ENCODE data around the gene FAM161B. TPM values are rescaled to one million over a fixed set of nuclear protein-coding genes. Genes with fewer than 3 reads are reported as not detected.

FAM161B gene
- total and polyA plus RNA-seq, 2 of the 8 experiments (the other 6 are each of a cell fraction or from before 2014, with no cell fraction given) = 0.14 to 0.32 TPM

DNA sequence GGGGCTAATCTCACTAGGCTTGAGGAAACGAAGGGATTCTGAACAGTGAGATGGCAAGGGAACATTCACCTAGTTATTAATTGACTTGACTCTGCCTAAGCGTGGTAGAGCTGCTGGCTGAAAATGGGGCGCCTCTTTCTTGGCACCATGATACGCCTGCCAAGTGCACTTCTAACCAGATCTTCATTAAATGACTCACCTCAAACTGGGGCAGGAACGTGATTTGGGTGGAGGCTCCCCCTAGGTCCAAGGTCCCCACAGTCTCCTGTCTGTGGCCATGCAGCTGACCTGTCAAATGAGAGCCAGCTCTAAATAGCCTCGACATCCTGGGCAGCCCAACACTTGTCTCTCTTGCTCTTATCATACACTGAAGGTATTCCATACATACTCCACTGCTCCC, 26.2 kb upstream of the FAM161B start:
- H3K23me2 ChIP-seq (ENCODE audit: low read depth, low read length) = no peaks in the 10 kb centered on the region
- no peak overlapping the region for H3K27ac ChIP-seq (ENCODE audit: low read depth, low read length)
- H3K9me3 ChIP-seq (ENCODE audit: insufficient read depth in 2 of 2, low read depth in 1 of 2, low read length in 1 of 2) = no peaks in the 10 kb centered on the region
- ChIA-PET POLR2A (ENCODE audit: partially characterized antibody) (interaction anchor here (0.6 kb wide), 1 partner anchor 24 kb away, joined by 3 read pairs; no protein-coding TSS in a partner anchor), CTCF (ENCODE audit: partially characterized antibody) (interaction anchor here (0.9 kb wide), 1 partner anchor 48 kb away, joined by 3 read pairs; no protein-coding TSS in a partner anchor)
- H3K18ac ChIP-seq (ENCODE audit: extremely low read depth, low read length) = no peak overlapping the region
- H2BK5ac ChIP-seq (ENCODE audit: low read depth, low read length) = no peak overlapping the region
- no peak overlapping the region for H2BK15ac ChIP-seq (ENCODE audit: low read length)
- no peak overlapping the region for H2AFZ ChIP-seq (ENCODE audit: low read length)
- H3K36me3 ChIP-seq (ENCODE audit: control insufficient read depth in 2 of 4, insufficient read depth in 4 of 4, low read length in 3 of 4) = no peaks in the 10 kb centered on the region
- H2BK20ac ChIP-seq (ENCODE audit: low read length) = no peak overlapping the region
- DNase-seq (ENCODE audit: low read depth in 1 of 2, low spot score in 2 of 2) = no peak
- no peak overlapping the region for H3K4ac ChIP-seq (replicated peaks; ENCODE audit: insufficient read length, low read depth, low read length)
- H3K9ac ChIP-seq (replicated peaks in 1 of 4; ENCODE audit: extremely low read depth in 1 of 4, low read depth in 3 of 4, low read length in 3 of 4) = no peak overlapping the region
- no peaks in the 10 kb centered on the region for H3K79me1 ChIP-seq (ENCODE audit: low read depth, low read length)
- no peak overlapping the region for H3K4me3 ChIP-seq (ENCODE audit: extremely low read depth in 1 of 4, insufficient read depth in 2 of 4, low read depth in 3 of 4, low read length in 4 of 4)
- FAIRE-seq = no peak
- peaks cover 0 to 1% of the 10 kb centered on the region in 2 experiments for H4K20me1 ChIP-seq (replicated peaks in 1 of 2; ENCODE audit: control insufficient read depth in 1 of 2, insufficient read depth in 2 of 2, low read length in 2 of 2)
- no peaks in the 10 kb centered on the region for H3K79me2 ChIP-seq (ENCODE audit: control insufficient read depth in 1 of 2, insufficient read depth in 2 of 2, low read length in 2 of 2)
- no peak overlapping the region for H2AK5ac ChIP-seq (ENCODE audit: low read depth, low read length)
- H3K14ac ChIP-seq (ENCODE audit: insufficient read length) = no peak overlapping the region
- WGBS, 2 experiments (ENCODE audit: extremely low coverage in 1 of 2, insufficient coverage in 1 of 2, insufficient read length in 1 of 2, insufficient replicate concordance in 2 of 2, low coverage in 1 of 2, low lambda C conversion rate in 2 of 2, missing lambda C conversion rate in 1 of 2) = 88% methylated on average over 6 of the region's 6 CpGs; no CpG with 5 or more reads in 1 of the 2 experiments
- H3K23ac ChIP-seq (ENCODE audit: insufficient read length) = no peak overlapping the region
- H4K8ac ChIP-seq (ENCODE audit: extremely low read depth, insufficient read depth, low read length) = no peak overlapping the region
- no peaks in the 10 kb centered on the region for H3K27me3 ChIP-seq (replicated peaks in 1 of 4; ENCODE audit: control insufficient read depth in 3 of 4, extremely low read depth in 1 of 4, insufficient read depth in 3 of 4, low read length in 3 of 4)
- H2BK120ac ChIP-seq (replicated peaks; ENCODE audit: low read depth, low read length) = no peak overlapping the region
- no peak overlapping the region for H2BK12ac ChIP-seq (ENCODE audit: low read depth, low read length)
- H4K91ac ChIP-seq (replicated peaks; ENCODE audit: insufficient read length, low read length) = no peak overlapping the region
- peaks cover 0 to 2% (median 0%) of the 10 kb centered on the region in 4 experiments; a peak in 1 of 7 replicates for H3K4me1 ChIP-seq (replicated peaks in 1 of 4; ENCODE audit: control insufficient read depth in 3 of 4, insufficient read depth in 4 of 4, low read length in 3 of 4)
- no peak overlapping the region for H3K4me2 ChIP-seq (ENCODE audit: insufficient read depth in 1 of 2, low read depth in 2 of 2, low read length in 2 of 2)
- no peak overlapping the region for H4K5ac ChIP-seq (ENCODE audit: insufficient read length, low read depth, low read length)
- no peak overlapping the region for H3K56ac ChIP-seq (replicated peaks; ENCODE audit: insufficient read length, low read depth, low read length)
- TF ChIP-seq ZNF274 (IDR thresholded peaks at IDR 0.05; ENCODE audit: borderline replicate concordance, extremely low read depth, low read length) (no peak), ATF2 (IDR thresholded peaks at IDR 0.05; ENCODE audit: low read length) (no peak), MAX (IDR thresholded peaks at IDR 0.05) (no peak), TCF12 (IDR thresholded peaks at IDR 0.05; ENCODE audit: low read depth, low read length) (no peak), CHD1 (IDR thresholded peaks at IDR 0.05; ENCODE audit: low read depth, low read length) (no peak), KDM4A (IDR thresholded peaks at IDR 0.05; ENCODE audit: low read depth, low read length, severe bottlenecking) (no peak), SAP30 (IDR thresholded peaks at IDR 0.05; ENCODE audit: insufficient read depth, insufficient replicate concordance, low read length) (no peak), CEBPB (IDR thresholded peaks at IDR 0.05; ENCODE audit: low read depth, low read length) (no peak), SP4 (IDR thresholded peaks at IDR 0.05; ENCODE audit: low read length) (no peak), RXRA (IDR thresholded peaks at IDR 0.05; ENCODE audit: insufficient read depth, low read depth, low read length) (no peak)
- TF ChIP-seq, protein P1, sequence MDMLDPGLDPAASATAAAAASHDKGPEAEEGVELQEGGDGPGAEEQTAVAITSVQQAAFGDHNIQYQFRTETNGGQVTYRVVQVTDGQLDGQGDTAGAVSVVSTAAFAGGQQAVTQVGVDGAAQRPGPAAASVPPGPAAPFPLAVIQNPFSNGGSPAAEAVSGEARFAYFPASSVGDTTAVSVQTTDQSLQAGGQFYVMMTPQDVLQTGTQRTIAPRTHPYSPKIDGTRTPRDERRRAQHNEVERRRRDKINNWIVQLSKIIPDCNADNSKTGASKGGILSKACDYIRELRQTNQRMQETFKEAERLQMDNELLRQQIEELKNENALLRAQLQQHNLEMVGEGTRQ (IDR thresholded peaks at IDR 0.05; ENCODE audit: low read length) = no peak
